ENCODE data around the gene SCN10A.

Gene SCN10A

DNA sequence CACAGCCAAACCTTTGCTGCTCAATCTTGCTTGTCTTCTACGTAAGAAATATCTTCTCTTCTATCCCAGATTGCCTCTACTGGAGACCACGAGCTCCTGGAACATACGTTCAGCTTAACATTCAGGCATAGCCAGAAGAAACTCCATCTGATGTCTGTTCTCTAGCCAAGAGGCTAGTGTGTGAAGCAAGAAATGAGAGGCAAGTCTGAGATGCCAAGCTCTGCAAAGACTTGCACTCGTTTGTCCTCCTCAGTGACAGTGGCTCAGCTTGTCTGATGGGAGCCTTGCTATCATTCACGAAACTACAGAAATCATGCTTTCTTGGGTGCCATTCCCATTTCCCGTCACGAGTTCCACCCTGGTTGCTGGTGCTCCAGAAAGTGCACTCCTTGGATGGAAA is at the start of gene SCN10A:
SCN10A (minus strand) TSS at position 192 of the 400 bp plus-strand sequence. CDS start 22,207 bp downstream, outside the sequence.
- no peak for DNase-seq

GRCh38 chr3:38853011-38853410 is 37.0 kb upstream of the SCN10A start:
- no peak for DNase-seq

DNA sequence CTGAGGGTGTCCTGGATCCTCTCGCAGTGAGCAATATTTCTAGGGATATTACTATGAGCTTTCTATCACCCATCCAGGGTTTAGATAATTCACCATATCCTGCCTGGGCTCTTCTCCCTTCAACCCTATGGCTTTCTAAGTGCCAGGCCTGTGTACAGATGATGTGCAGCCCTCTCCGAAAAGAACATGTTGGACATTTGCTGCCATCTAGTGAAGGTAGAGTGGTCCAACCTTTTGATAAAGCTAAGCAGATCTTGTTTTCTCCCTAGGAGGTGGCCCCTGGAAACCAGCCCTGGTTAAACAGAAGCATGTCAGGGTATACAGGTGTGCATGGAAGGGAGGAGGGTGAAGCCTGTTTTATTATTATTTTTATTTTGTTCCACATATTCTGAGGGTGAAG is 27.9 kb upstream of the SCN10A start:
- DNase-seq: peak; percentile 23

DNA sequence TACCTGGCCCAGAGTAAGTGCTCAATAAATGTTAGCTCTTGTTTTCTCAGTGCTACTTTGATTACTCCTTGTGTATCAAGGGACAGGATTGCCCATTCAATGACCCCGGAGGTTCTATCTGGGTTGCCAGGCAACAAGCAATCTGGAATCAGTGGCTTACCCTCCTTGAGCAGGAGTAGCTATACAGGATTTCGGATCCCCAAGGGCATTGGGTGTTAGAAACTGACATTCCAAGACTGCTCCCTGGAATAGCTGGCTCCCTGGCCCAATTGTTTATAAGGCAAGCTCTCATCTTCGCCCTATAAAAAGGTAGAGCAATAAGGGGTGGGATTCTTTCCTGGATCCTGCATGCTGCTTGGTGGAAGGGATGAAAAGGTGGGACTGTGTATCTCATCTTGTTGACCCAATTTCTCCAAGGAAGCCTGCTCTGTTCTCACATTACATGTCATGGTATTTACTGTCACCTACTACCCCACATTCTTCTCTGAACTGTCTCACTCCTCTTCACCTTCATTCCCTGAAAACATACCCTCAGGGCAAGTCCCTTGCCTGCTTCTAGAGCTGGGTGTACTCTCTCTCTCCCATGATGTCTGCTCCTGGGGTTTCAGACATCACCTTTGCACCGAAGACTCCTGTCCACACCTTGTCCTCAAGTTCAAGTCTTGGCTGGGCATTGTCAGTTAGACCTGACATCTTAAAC is 26.4 kb upstream of the SCN10A start:
- DNase-seq: no peak

GRCh38 chr3:38840987-38841386 is 25.0 kb upstream of the SCN10A start:
- DNase-seq: no peak

DNA sequence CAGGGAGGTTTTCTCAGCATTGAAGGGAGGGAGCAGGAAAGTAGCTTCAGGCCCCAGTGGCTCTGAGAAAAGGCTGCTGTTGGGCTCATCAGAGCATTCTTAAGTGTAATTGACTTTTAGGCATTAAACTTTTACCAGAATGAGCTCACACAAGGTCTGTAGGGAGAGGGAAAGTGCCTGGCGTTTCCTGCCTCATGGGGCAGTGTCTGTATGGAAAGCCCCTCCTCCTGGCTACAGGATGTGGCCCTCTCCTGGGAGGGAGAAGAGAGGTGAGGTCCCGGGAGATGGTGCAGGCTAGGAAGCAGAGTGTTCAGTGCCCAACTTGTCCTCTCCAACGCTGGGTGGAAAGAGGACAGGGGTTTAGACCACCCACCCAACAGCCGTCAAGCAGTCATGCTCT is 21.3 kb upstream of the SCN10A start:
- no peak for DNase-seq

GRCh38 chr3:38836561-38836960 is 20.5 kb upstream of the SCN10A start:
- DNase-seq: no peak

- DNase-seq: no peak
These were observed 19.9 kb upstream of the SCN10A start for GRCh38 chr3:38835939-38836338.

DNA sequence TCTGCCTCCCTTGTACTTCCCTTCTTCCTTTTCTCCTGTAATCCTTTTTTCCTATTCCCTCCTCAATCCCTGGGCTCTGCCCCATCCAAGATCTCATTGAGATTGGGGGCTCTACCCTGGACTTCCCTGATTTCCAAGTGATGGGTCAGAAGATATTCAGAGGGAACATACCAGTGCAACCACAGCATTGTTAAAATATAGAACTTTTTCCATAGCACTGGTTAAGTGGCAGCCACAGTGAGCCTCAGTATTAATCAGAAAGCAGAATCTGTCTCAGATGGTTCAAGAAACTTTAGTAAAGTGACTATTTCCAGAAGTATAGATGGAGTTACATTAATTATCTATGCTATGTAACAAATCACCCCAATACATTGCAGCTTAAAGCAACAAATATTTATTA is 18.7 kb upstream of the SCN10A start:
- DNase-seq: no peak

DNA sequence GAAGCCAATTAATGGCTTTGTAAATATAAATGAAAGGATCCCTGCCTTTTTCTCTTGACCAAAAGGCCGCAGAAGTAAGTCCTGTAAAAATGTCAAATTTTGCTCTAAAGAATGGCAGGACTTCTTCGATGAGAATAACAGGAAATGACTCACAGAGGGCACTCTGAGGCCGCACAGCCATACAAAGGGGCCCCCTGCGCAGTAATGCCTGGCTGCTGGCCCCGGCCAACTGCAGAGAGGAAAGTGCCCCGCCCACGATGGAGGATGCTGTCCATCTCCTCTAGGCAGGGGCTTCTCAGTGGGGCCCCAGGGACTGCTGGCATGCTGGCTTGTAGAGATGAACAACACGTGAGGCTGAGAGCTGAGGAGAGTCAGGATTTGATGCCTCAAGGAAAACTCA is 18.1 kb upstream of the SCN10A start:
- peak; percentile 52 for DNase-seq

- no peak for DNase-seq
These were observed 13.4 kb upstream of the SCN10A start for GRCh38 chr3:38829404-38829803.

GRCh38 chr3:38828681-38829080 is 12.7 kb upstream of the SCN10A start:
- DNase-seq: no peak

GRCh38 chr3:38827791-38828190 is 11.8 kb upstream of the SCN10A start:
- DNase-seq: no peak

- DNase-seq: no peak
These were observed 10.0 kb upstream of the SCN10A start for GRCh38 chr3:38826001-38826400.

DNA sequence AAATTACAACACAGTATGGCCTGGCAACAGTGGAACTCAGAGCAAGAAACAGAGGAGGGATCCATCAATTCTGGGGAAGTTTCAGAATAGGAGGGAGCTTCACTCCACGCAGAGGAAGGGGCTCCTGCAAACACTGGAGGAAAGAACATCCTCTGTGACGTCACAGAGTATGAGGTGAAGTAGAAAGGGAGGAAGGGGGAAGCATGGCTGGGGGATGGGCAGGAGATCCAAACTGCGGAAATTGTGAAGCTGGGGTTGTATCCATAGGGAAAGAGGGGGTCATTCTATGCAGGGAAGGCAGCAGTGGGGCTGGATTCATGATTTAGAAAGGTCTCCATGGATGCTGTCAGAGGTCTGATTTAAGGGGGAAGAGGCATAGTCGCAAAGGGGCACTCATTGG is 8.3 kb upstream of the SCN10A start:
- no peak for DNase-seq

DNA sequence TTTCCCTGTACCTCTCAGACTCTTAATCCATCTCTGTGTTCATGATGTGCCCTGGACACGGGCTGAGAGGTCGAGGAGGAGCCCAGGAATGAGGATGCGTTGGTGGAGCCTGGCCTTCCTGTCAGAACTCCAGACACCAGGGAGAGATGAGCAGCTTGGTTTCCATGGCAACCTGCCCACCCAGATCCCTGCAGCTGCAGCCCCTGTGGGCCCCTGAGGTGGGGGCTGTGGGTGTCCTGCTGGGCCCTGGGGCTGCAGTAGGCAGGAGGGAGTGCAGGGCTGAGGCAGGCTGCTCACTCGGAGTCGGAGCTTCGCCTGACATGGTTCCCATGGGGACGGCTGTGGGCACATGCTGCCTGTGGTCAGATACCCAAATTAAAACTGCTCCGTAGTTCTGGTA is 7.7 kb upstream of the SCN10A start:
- no peak for DNase-seq

- no peak for DNase-seq
These were observed 7.2 kb upstream of the SCN10A start for GRCh38 chr3:38823186-38823585.

DNA sequence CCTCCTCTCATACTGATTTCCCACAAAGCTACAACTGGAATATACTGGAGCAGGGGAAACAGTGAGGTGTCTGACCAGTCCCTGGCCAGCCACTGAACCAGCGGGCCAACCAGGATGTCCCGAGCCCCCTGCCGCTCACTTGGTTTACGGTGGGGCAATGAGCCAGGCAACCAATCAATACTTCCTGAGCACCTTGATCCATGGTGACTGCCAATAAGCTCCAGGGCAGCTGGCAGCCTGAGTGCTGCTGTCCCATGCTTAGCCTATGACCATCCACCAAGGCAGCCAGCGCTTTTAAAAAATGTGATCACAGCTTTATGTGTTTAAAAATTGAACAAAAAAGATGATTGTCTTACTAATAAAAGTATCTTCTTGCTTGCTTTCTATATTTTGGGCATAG is 4.2 kb downstream of the SCN10A start:
- no peak for DNase-seq

DNA sequence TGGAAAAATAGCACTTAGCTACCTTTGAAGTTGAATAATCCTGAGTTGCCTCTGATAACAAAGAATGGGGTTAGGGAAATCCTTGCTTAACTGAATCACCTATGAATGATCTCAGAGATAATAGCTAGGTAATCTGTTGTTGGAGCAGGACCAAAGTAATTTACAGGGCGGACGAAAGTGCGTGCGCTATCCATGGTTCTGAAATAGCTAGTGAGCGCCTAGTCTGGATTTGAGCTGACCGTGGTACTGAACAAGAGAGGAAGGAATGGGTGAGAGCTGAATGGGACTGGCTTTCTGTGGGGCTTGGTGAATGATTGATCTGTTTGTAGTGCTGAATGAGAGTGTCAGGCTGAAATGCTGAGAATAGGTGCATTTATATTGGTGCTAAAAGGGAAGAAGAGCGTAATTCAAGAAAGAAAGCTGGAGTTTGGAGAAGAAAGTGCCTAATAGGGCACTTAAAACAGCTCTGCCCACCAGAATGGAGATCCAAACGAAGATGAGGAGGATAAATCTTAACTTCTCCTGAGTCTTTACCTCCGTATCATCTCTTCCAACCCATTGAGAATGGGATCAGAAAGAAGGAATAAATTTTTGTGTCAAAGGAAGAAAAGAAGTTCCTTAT is 10.1 kb downstream of the SCN10A start:
- DNase-seq: peak; percentile 67

DNA sequence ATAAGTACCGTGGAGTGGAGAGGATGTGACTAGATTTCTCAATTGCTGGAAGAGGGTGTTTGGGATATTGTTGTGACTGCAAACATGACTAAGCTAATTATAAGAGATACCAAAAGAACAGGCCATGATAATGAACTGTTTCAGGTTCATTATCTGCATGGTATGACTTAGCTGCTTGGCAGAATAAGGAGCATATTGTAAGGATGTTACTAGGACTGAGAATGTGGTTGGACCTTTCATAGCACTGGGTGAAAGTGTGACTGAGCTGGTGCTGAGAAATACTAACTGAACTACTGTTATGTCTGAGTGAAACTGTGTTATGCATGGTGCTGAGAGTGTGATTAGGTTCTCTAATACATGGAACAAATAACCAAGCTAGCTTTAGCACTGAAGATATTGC is 11.0 kb downstream of the SCN10A start:
- no peak for DNase-seq

DNA sequence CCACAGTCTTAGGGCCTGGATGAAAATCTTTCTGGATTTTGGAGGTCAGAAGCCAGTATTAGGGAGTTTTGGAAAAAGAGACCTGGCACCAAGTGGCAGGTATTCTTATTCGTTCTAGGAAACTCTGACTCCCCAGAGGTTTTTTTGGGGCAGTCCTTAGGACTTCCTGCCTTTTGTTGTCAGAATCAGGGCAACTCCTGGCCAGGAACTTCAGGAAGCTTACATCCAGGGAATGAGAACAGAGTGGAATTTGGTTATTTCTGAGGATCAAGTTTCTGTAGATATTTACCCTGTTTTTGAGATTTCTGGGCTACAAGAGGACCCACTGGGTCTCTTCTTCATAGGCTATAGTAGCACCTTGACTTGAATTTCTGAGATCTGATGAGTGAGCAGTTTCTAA is 15.5 kb downstream of the SCN10A start:
- no peak for DNase-seq

GRCh38 chr3:38793721-38794120 is 22.3 kb downstream of the SCN10A start:
- no peak for DNase-seq

DNA sequence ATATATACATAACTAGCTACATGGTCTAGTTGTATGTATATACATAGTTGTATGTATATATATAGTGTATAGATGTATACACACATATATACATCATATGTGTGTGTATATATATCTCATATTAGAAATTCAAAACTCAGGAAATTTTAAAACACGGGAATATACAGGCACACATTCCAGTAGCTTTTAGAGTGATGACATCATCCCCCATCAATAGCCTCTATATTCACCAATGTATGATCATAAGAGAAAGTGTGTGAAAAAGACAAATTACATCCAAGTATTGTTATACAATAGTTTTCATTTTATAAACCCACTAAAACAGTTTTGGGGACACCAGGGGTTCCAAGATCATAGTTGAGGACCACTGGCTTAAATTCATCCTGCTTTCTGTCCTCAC is 23.0 kb downstream of the SCN10A start:
- DNase-seq: no peak

GRCh38 chr3:38782148-38782547 is 33.9 kb downstream of the SCN10A start:
- DNase-seq: no peak

DNA sequence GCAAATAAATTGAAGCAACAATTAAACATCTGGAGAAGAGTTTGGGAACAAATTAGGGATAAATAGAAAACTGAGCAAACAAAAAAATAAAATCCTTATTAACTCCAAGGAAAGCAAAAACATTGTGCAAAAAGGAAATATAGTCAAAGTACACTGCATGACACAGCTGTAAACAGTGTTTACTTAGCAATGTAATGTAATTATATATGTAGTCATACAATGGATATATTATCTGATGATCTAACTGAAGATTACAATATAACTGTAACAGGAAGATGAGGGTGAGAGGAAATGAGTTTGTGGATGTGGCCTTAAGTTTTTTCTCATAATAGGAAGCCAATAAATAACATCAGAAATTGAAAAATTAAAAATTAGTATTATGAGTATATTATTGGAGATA is 42.5 kb downstream of the SCN10A start:
- no peak for DNase-seq

All from suppressor macrophage treated with lipopolysaccharide for 4 hours (primary cell).